Testis (tissue), 3 donors: Measurements from ENCODE around the gene FZD2. TPM values are rescaled to one million over a fixed set of nuclear protein-coding genes. Genes with fewer than 3 reads are reported as not detected.
A peak's percentile ranks its signal among the peaks of the same experiment; 100 is the strongest.

ENCODE experiments used
- DNase-seq: peaks from one replicate; pipeline ENCODE4 v3.0.0-alpha.2; 2019
- H3K27ac ChIP-seq, 2 donors: fragments of 200-600 bp; sonication (generic); one replicate each; pipeline ENCODE4 v1.5.1; 2019
- H3K27me3 ChIP-seq: fragments of 200-600 bp; sonication (generic); one replicate; pipeline ENCODE4 v1.5.1; 2019
- H3K36me3 ChIP-seq: fragments of 200-600 bp; sonication (generic); one replicate; pipeline ENCODE4 v1.5.1; 2017; ENCODE audit warnings: low read depth; ENCODE audit errors: missing control alignments
- H3K4me1 ChIP-seq: fragments of 200-600 bp; sonication (generic); one replicate; pipeline ENCODE4 v1.5.1; 2019
- H3K4me3 ChIP-seq, 2 donors: fragments of 200-600 bp; sonication (generic); one replicate each; pipeline ENCODE4 v1.5.1; 2017 to 2019
- H3K9me3 ChIP-seq: fragments of 200-600 bp; sonication (generic); one replicate; pipeline ENCODE4 v1.5.1; 2017
- POLR2A ChIP-seq: fragments of 450-650 bp; IDR thresholded peaks from one replicate; pipeline ENCODE4 v1.6.1; 2017; ENCODE audit warnings: antibody characterized with exemption, mild to moderate bottlenecking, moderate library complexity
- whole genome bisulfite sequencing, 2 donors: methylation state at CpG; one replicate each; pipeline ENCODE4 v1.1.5; 2018; 5-methylcytosine and 5-hydroxymethylcytosine counted together
- intact Hi-C: fragments of 100-400 bp; cut with DNase I; formaldehyde crosslinking; loops from one replicate; pipeline ENCODE4 v1.15.1; 2023; ENCODE audit warnings: low total_unique reads
- polyA plus RNA-seq: library from polyadenylated mRNA; stranded (reverse); fragments of 350-450 nt; fragmentation: Illumina TruSeq; extraction: RNeasy Lipid Tissue Mini Kit (QIAGEN cat#74804); gene quantifications from one replicate; pipeline ENCODE4 v1.2.3, GENCODE V29; 2014; ENCODE audit warnings: low read depth, low replicate concordance; ENCODE audit not compliant: insufficient read depth
- total RNA-seq, 2 donors: library from RNA; depleted of rRNA; stranded (reverse); fragments of >200 nt; gene quantifications; one replicate each; pipeline ENCODE4 v1.2.3, GENCODE V29; 2016
- TF ChIP-seq, protein P1 (sequence below), 3 experiments: fragments of 450-650 bp in 2 of 3; fragments of 200-600 bp in 1 of 3; sonication (generic) in 1 of 3; IDR thresholded peaks; one replicate each; pipeline ENCODE4 v1.5.1; 2016 to 2019; ENCODE audit warnings: antibody characterized with exemption in 3 of 3, mild to moderate bottlenecking in 2 of 3, moderate library complexity in 1 of 3

The FZD2 gene
- total and polyA plus RNA-seq, 3 donors from 2014 or later = 4.2 to 9.1 (median 6.1) TPM

DNA sequence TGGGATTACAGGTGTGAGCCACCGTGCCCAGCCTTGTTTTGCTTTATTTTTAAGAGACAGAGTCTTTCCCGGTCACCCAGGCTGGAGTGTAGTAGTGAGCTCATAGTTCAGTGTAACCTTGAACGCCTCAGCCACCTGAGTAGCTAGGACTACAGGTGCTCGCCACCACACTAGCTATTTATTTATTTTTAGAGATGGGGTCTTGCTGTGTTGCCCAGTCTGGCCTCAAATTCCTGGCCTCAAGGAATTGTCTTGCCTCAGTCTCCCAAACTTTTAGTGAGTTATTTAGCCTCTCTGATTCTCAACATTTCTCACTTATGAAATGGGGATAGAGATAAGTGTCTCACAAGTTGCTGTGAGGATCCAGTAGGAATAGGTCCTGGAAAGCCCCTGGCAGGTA is 21.7 kb downstream of the FZD2 start:
- 86 to 88% methylated on average over 4 of the region's 4 CpGs for WGBS, 2 donors

DNA sequence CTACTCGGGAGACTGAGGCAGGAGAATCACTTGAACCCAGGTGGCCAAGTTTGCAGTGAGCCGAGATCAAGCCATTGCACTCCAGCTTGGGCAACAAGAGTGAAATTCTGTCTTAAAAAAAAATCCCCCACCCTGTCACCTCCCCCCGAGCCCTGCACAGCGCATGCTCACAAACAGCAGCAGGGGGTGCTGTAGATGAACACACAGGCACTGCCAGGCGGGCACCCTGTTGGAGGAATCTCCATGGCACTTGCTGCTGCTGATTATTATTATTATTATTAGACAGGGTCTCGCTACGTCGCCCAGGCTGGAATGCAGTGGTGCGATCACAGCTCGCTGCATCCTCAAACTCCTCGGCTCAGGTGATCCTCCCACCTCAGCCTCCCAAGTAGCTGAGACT is 24.6 kb downstream of the FZD2 start:
- Histone ChIP-seq H3K36me3 (no peaks in the 10 kb centered on the region), H3K4me3 (no peak overlapping the region), H3K27me3 (no peaks in the 10 kb centered on the region), H3K9me3 (no peaks in the 10 kb centered on the region), H3K27ac (no peak overlapping the region), H3K4me1 (peaks cover under 1% of the 10 kb centered on the region)
- 86 to 89% methylated on average over 8 to 11 of the region's 11 CpGs for WGBS, 2 donors
- DNase-seq = no peak
- TF ChIP-seq POLR2A = no peak
- TF ChIP-seq, protein P1, sequence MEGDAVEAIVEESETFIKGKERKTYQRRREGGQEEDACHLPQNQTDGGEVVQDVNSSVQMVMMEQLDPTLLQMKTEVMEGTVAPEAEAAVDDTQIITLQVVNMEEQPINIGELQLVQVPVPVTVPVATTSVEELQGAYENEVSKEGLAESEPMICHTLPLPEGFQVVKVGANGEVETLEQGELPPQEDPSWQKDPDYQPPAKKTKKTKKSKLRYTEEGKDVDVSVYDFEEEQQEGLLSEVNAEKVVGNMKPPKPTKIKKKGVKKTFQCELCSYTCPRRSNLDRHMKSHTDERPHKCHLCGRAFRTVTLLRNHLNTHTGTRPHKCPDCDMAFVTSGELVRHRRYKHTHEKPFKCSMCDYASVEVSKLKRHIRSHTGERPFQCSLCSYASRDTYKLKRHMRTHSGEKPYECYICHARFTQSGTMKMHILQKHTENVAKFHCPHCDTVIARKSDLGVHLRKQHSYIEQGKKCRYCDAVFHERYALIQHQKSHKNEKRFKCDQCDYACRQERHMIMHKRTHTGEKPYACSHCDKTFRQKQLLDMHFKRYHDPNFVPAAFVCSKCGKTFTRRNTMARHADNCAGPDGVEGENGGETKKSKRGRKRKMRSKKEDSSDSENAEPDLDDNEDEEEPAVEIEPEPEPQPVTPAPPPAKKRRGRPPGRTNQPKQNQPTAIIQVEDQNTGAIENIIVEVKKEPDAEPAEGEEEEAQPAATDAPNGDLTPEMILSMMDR (IDR thresholded peaks at IDR 0.05) = no peak
- intact Hi-C loops = no loop called here

More for the DNA sequence above, 21.7 kb downstream of the FZD2 start:
- H3K27me3 ChIP-seq = no peaks in the 10 kb centered on the region
- intact Hi-C loops = no loop called here
- H3K9me3 ChIP-seq = no peaks in the 10 kb centered on the region
- DNase-seq = no peak
- H3K36me3 ChIP-seq = no peaks in the 10 kb centered on the region
- no peak for TF ChIP-seq POLR2A
- TF ChIP-seq, protein P1 (IDR thresholded peaks at IDR 0.05) = no peak
- no peak overlapping the region for H3K27ac ChIP-seq
- H3K4me3 ChIP-seq = no peak overlapping the region
- H3K4me1 ChIP-seq = no peaks in the 10 kb centered on the region

DNA sequence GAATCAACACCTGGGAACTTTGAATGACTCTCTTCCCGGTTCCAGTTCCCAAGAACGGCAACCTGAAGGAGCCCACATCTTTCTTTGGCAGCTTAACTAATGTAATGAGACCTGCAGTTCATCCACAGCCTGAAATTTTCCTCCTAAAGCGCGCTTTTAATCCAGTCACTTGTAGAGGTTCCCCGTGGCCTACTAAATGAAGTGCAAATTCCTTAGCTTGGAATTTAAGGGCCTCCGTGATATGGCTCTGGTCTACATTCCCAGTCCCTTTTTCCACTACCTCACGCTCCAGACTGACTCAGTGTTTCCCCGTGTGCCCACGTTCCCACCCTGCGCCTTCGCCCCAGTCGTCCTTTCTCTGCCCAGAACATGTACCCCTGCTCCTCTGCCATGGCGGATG is 27.2 kb downstream of the FZD2 start:
- DNase-seq = no peak
- no peaks in the 10 kb centered on the region for H3K36me3 ChIP-seq
- WGBS, 2 donors = 79 to 95% methylated on average over 11 to 13 of the region's 13 CpGs
- no peaks in the 10 kb centered on the region for H3K27me3 ChIP-seq
- H3K9me3 ChIP-seq = no peaks in the 10 kb centered on the region
- H3K27ac ChIP-seq = no peak overlapping the region
- TF ChIP-seq, protein P1 (IDR thresholded peaks at IDR 0.05) = no peak
- TF ChIP-seq POLR2A = no peak
- H3K4me1 ChIP-seq = peaks cover 11% of the 10 kb centered on the region
- no peak overlapping the region for H3K4me3 ChIP-seq
- intact Hi-C loops = no loop called here

DNA sequence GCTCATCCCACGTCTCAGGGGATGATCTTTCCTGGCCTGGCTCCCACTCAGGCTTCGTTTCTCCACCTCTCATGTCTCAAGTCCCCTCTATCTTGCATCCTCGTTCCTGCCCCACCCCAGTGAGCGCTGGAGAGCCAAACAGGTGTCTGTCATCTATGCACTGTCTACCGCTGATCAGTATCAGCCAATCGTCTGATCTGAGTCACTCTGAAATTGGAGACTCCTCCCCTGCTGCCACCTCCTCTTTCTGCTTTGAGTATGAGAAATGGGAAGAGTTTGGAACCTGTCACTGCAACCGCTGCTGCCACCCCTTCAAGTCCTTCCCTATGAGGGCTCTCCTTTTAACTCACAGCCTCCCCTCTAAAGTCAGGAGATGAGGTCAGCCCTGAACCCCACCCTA is 28.0 kb downstream of the FZD2 start:
- no peaks in the 10 kb centered on the region for H3K9me3 ChIP-seq
- H3K27ac ChIP-seq = no peak overlapping the region
- intact Hi-C loops = no loop called here
- H3K36me3 ChIP-seq = no peaks in the 10 kb centered on the region
- peaks cover 11% of the 10 kb centered on the region for H3K4me1 ChIP-seq
- 75 to 84% methylated on average over 7 of the region's 7 CpGs for WGBS, 2 donors
- H3K4me3 ChIP-seq = no peak overlapping the region
- TF ChIP-seq POLR2A = no peak
- TF ChIP-seq, protein P1 (IDR thresholded peaks at IDR 0.05) = no peak
- no peaks in the 10 kb centered on the region for H3K27me3 ChIP-seq
- DNase-seq = no peak

DNA sequence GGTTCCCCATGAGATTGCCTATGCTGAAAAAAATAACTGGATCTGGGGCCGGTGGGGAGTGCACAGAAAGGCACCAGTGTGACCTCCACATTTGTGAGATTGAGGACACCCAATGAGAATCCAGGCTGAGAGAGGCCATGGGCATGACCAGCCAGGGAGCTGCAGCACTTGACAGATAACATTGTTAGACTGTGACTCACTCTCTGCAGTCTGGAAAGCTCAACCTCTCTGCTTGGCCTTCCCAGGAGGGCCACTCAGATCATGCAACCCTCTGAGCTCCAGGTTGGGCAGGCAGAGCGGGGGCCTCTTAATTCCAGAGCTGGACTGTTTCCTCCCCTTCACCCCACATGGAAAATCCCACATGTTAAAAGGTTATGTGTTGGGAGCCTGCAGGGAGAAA is 30.1 kb downstream of the FZD2 start:
- no peak overlapping the region for H3K4me3 ChIP-seq
- 36 to 40% methylated on average over 2 of the region's 2 CpGs for WGBS, 2 donors
- peak overlapping the region; percentile 40 to 48 for H3K27ac ChIP-seq
- H3K27me3 ChIP-seq = no peaks in the 10 kb centered on the region
- H3K4me1 ChIP-seq = peaks cover 11% of the 10 kb centered on the region
- intact Hi-C loops = no loop called here
- H3K9me3 ChIP-seq = no peaks in the 10 kb centered on the region
- TF ChIP-seq, protein P1 (IDR thresholded peaks at IDR 0.05) = no peak
- no peak for TF ChIP-seq POLR2A
- no peaks in the 10 kb centered on the region for H3K36me3 ChIP-seq
- DNase-seq = peak; percentile 82
